Rectal smooth muscle tissue (tissue), 1 donor: ENCODE results near the gene TUBB2B.

Experiments
- H3K27ac ChIP-seq: one replicate; pipeline ENCODE4 v1.7.0; 2013; ENCODE audit warnings: low read depth, low read length, inconsistent platforms
- H3K27me3 ChIP-seq: one replicate; pipeline ENCODE4 v1.7.0; 2013; ENCODE audit warnings: low read length; ENCODE audit not compliant: control insufficient read depth, insufficient read depth
- H3K36me3 ChIP-seq: one replicate; pipeline ENCODE4 v1.7.0; 2013; ENCODE audit warnings: low read length; ENCODE audit not compliant: control insufficient read depth, insufficient read depth
- H3K4me1 ChIP-seq: one replicate; pipeline ENCODE4 v1.7.0; 2013; ENCODE audit warnings: low read length; ENCODE audit not compliant: control insufficient read depth, insufficient read depth
- H3K4me3 ChIP-seq: one replicate; pipeline ENCODE4 v1.7.0; 2013; ENCODE audit warnings: low read length
- H3K9ac ChIP-seq: one replicate; pipeline ENCODE4 v1.7.0; 2013; ENCODE audit warnings: low read length

The TUBB2B gene

DNA sequence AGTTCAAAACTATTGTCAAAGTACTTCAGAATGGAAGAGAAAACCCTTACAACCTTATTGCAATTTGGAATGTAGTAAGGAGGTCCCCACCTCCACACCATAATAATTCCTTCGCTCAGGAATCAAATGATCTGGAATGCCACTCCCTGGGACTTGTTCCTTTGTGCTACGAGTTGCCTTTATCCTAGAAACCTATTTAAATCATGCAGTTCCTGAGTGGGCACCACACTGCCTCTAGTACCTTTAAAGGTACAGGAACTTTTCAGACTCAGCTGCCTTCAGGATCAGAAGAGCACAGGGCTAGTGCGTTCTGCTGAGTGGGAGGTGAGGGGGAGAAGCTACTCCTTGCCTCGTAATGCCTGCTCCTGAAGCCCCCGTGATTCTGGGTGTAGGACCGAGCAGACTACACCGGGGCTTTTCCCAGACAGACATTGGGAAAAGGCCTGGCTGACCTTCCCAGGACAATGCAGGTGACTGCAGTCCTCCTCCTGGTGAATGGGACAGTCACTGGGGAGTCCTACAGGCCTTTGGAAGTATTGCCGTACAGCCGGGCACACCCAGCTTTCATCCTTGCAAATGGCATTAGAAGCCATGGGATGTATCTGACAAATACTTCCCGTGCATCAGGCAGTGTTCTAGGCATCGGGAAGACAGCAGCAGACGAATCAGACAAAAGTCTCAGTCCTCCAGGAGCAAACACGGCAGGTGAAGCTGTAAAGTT lies 11.8 kb upstream of the TUBB2B start:
- Histone ChIP-seq H3K27ac (no peak overlapping the region), H3K4me1 (no peaks in the 10 kb centered on the region), H3K36me3 (no peaks in the 10 kb centered on the region), H3K4me3 (no peak overlapping the region), H3K9ac (no peak overlapping the region), H3K27me3 (no peaks in the 10 kb centered on the region)

DNA sequence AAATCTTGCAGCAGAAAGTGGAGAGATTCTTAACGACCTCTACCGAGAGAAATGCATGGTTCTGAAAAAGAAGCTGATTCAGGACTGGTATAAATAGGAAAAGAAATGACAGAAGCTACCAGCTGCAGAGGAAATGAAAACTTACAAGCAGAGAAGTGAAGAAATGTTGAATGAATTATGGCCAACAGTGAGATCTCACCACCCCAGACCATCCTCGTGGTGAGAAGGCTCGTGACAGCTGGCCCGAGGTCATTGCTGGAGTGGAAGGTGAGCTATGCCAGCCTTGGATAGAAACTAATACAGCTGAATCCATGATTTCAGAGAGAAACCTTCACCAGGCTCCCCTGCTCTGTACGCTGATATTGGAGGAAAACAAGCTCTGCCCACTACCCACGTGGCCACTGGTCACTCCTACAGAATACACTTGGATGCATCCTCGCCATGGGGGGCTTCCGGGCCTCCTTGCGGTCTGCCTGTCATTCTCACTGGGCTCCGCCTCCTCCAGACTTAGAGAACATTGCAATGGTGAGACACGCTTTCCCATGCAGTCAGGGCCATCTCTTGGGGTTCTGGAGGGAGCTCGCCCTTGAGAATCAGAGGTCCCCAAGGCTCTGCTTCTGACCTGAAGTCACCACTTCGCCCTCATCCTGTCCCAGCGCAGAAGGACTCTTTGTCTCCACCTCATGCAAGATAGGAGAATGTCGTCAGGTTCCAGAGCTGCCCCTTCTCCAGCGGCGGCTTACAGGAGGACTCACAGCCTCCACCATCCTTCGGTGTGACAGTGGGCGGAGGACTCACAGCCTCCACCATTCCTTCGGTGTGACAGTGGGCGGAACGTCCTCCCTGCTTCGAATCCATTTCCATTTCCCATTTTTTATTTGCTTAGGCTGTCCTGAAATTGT lies 10.6 kb upstream of the TUBB2B start:
- no peaks in the 10 kb centered on the region for H3K4me1 ChIP-seq
- no peak overlapping the region for H3K9ac ChIP-seq
- no peak overlapping the region for H3K27ac ChIP-seq
- peaks cover 3% of the 10 kb centered on the region for H3K27me3 ChIP-seq
- no peak overlapping the region for H3K4me3 ChIP-seq
- H3K36me3 ChIP-seq = no peaks in the 10 kb centered on the region

DNA sequence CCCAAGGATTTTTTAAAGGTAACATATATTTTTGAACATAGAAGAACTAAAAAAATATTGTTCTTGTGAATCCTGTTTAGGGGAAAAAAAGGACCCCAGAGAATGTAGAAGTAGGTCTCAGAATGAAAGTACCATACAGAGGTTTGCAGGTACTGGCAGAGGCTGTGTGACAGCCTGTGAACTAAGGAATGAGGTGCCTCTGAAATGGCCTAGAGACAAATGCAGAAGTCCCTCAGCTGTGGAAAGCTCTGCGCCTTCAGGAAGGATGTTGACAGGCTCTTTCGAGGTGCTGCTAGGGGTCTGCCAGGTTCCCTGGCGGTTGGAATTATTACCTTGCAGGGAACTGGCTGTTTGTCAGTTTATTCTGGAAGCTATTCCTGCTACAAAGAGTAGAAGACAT lies 8.6 kb upstream of the TUBB2B start:
- Histone ChIP-seq H3K9ac (no peak overlapping the region), H3K4me1 (peaks cover 4% of the 10 kb centered on the region), H3K4me3 (no peak overlapping the region), H3K27ac (no peak overlapping the region), H3K27me3 (peaks cover 11% of the 10 kb centered on the region), H3K36me3 (no peaks in the 10 kb centered on the region)

DNA sequence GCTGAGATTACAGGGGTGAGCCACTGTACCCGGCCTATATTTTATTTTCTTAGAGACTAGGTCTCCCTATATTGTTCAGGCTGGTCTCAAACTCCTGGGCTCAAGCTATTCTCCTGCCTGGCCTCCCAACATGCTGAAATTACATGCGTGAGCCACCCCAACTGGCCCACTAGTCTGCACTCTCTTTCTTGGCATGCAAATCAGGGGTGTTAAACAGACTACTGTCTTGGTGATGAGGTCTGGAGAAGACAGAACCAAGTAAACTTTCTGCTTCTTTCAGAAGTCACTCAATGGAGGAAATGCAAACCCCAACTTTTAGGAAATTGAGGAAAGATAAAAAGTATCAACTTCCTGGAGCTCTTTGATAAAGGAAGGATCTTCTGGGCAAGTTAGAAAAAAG lies 8.0 kb upstream of the TUBB2B start:
- H3K36me3 ChIP-seq = no peaks in the 10 kb centered on the region
- no peak overlapping the region for H3K9ac ChIP-seq
- peaks cover 15% of the 10 kb centered on the region for H3K27me3 ChIP-seq
- H3K4me3 ChIP-seq = no peak overlapping the region
- no peak overlapping the region for H3K27ac ChIP-seq
- peaks cover 4% of the 10 kb centered on the region for H3K4me1 ChIP-seq

DNA sequence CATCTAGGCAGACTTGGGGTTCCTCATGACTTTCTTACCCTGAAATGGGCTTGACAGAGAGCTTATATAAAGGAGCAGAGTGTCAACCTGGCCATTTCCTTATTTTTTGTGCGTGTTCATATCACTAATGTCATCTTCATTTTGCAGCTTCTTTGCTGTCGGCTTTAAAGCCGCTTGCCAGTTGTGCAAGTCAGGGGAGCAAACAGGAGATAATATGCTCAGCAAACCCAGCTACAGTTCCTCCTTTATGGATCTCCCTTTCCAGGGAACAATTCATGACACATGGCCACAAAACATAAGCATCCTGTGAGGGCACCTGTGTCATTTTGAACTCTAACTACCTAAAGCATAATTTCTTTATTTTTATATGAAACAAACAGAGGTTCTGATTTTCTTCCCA lies 6.5 kb upstream of the TUBB2B start:
- Histone ChIP-seq H3K27ac (no peak overlapping the region), H3K9ac (no peak overlapping the region), H3K36me3 (no peaks in the 10 kb centered on the region), H3K4me1 (peaks cover 7% of the 10 kb centered on the region), H3K4me3 (no peak overlapping the region), H3K27me3 (peaks cover 24% of the 10 kb centered on the region)

DNA sequence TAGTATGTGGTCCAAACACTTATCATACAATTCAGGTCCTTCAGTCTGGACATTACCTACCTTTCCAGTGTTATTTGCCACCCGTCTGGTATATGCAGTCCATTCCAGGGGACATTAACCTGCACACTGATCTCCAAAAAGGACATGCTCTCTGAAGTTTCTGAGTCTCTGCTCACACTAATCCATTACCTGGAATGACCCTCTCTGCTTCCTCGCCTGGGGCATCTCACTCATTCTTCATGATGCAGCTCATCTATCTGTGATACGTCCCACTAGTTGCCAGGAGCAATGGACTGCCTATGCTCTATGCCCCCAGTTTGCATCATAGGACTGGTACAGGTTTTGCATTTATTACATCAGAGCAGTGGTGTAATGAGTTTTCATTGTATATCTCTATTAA lies 5.9 kb upstream of the TUBB2B start:
- Histone ChIP-seq H3K27ac (no peak overlapping the region), H3K4me1 (peaks cover 10% of the 10 kb centered on the region), H3K27me3 (peaks cover 28% of the 10 kb centered on the region), H3K36me3 (no peaks in the 10 kb centered on the region), H3K4me3 (no peak overlapping the region), H3K9ac (no peak overlapping the region)

DNA sequence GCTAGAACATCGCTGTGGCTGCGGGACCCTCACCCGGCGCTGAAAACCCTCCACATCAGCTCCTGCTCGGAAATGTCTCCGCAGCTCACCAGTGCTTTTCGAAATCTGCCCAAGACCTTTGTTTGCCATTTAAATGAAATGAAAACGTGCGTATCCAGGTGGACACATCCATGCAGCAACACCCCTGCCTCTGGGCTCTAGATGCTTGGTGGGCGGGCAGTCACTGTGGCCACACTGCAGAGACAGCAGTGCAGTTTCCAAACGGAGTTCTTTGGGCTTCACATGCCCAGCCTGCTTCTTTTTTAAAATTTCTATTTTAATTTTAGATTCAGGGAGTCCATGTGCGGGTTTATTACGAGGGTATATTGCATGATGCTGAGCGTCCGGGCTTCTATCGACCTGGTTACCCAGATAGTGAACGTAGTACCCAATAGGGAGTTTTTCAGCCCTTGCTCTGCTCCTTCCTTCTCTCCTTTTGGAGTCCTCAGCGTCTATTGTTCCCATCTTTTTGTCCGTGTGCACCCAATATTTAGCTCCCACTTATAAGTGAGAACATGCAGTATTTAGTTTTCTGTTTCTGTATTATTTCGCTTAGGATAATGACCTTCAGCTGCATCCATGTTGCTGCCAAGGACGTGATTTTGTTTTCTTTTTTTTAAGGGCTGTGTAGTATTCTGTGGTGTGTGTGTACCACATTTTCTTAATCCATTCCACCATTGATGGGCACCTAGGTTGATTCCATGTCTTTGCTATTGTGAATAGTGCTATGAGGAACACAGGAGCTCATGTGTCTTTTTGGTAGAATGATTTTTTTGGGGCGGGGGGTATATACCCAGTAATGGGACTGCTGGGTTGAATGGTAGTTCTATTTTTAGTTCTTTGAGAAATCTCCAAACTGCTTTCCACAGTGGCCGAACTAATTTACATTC lies 4.8 kb upstream of the TUBB2B start:
- H3K27ac ChIP-seq = peak overlapping the region; percentile 76
- no peaks in the 10 kb centered on the region for H3K36me3 ChIP-seq
- H3K27me3 ChIP-seq = peaks cover 35% of the 10 kb centered on the region
- peaks cover 10% of the 10 kb centered on the region for H3K4me1 ChIP-seq
- H3K4me3 ChIP-seq = peak overlapping the region; percentile 69
- peak overlapping the region; percentile 24 for H3K9ac ChIP-seq

DNA sequence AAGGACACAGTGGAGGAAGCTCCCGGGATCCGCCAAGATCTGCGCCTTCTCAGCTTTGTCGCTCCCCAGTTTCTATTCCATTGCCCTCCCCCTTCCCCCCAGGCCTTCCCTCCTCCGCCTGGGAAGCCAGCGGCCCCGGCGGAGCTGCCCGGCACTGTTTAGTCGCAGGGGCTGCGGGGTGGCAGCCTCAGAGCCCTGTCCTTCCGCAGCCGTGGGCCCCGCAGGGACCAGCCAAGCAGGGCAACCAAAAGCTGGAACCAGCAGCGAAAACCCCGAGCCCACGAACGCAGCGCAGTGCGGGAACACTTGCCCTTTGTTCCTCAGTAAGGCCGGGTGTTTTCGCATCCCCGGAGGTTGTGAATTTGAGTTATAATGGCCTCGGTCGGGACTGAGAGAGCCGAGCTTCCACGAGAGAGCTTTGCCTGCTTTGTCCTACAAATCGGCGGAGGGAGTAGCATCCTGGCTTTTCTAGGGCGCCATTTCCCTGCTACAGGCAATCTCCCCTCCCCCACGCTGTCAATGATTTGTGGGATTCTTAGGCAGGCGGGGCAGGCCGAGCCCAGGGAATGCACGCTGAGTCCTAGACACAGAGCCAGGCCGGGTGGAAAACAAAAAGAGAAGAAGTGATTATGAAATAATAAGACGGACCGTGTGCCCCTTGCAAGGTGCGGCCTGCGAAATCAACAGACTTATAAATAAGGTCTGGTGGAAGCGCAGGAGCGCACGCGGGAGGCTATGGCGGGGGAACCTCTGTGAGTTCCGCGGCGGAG lies 4.0 kb upstream of the TUBB2B start:
- Histone ChIP-seq H3K4me1 (peaks cover 10% of the 10 kb centered on the region), H3K9ac (peak overlapping the region; percentile 24), H3K27me3 (peaks cover 43% of the 10 kb centered on the region), H3K4me3 (peak overlapping the region; percentile 69), H3K27ac (peak overlapping the region; percentile 76), H3K36me3 (no peaks in the 10 kb centered on the region)

DNA sequence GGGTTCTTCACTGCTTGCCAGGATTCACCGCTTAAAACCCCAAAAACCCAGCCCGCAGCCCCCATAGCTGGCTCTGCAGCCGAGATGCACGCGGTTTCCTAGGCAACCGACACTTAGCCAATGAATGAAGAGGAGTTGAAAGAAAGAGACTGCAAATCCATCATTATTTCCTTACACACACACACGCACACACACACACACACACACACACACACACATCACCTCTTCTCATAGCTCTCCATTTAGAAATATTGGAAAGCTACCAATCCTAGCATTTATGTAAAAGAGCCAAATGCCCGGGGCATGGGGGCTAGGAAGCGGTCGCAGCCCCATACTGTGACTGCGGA lies 3.4 kb upstream of the TUBB2B start:
- Histone ChIP-seq H3K4me3 (peak overlapping the region; percentile 69), H3K4me1 (peaks cover 10% of the 10 kb centered on the region), H3K27me3 (peaks cover 46% of the 10 kb centered on the region), H3K36me3 (no peaks in the 10 kb centered on the region), H3K27ac (peak overlapping the region; percentile 76), H3K9ac (no peak overlapping the region)

DNA sequence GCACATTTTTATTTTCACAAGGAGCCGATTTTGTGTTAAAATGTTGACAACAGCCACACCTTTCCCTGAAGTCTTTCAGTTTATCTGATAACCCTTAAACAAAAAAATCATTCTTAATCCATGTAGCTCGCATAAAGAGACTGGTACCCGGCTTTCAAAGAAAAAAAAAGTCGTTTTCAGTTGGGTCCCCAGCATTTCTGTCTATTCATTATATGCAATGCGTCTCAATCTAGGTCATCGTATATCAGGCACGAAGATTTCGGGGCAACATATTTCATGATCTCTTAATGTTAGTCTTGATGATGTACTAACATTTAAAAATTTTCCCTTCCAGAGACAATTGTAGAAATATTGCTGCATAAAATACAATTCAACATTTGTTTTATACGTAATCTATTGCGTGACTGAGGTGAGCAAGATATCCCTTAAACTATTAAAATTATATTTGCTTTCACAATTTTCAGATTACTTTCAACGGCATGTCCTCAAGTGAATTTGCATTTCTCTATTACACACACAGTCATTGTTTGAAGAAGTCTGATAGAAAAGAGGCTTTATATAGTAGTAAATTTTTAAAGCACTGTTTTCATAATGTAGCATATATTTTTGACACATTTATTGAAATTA lies 2.9 kb upstream of the TUBB2B start:
- Histone ChIP-seq H3K4me3 (no peak overlapping the region), H3K27ac (peak overlapping the region; percentile 76), H3K27me3 (peaks cover 46% of the 10 kb centered on the region), H3K9ac (no peak overlapping the region), H3K4me1 (peaks cover 10% of the 10 kb centered on the region), H3K36me3 (no peaks in the 10 kb centered on the region)

DNA sequence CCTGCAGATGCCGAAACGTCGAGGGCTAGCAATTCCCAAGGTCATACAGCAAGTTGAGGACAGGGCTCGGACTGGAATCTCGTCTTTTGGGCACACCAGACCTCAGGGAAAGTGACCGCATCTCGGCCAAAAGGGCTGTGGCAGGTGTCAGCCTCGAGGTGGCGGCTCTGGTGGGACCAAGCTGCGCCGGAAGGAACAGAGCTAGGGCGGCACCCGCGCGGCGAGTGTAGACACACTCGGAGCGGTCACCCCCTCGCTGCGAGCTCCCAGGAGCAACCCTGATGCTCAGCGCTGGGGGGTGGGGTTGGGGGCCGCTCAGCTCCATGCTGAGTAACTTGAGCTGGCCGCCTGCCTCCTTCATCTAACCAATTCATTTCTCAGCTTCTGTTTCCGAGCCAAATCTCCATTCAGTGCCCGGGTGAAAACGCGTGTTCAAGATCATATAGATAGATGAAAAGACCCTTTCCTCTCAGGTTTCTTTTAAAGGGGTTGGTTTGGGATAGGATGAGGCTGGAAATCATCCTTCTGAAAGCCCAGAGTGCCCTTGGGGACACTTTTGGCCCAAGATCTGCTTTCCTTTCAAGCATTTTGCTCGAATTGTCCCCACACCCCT lies 2.2 kb upstream of the TUBB2B start:
- H3K27me3 ChIP-seq = peaks cover 46% of the 10 kb centered on the region
- no peak overlapping the region for H3K27ac ChIP-seq
- H3K4me1 ChIP-seq = peaks cover 10% of the 10 kb centered on the region
- H3K9ac ChIP-seq = no peak overlapping the region
- H3K36me3 ChIP-seq = no peaks in the 10 kb centered on the region
- peak overlapping the region; percentile 53 for H3K4me3 ChIP-seq
